Heart right ventricle (tissue), 16 donors: Measurements from ENCODE around the gene ZSCAN9. TPM values are rescaled to one million over a fixed set of nuclear protein-coding genes. Genes with fewer than 3 reads are reported as not detected.
A peak's percentile ranks its signal among the peaks of the same experiment; 100 is the strongest.

Source experiments
- ATAC-seq, 8 donors: fragments of 200-7000 bp; cut with Tn5 transposase; one replicate each; pipeline ENCODE4 v1.9.1; 2020; ENCODE audit warnings: mild to moderate bottlenecking in 8 of 8, moderate library complexity in 8 of 8, moderate number of reproducible peaks in 1 of 8
- DNase-seq, 2 donors: peaks; one replicate each; pipeline ENCODE4 v3.0.0-alpha.2; 2020
- H3K27ac ChIP-seq, 10 donors: fragments of 200-600 bp; sonication (generic) in 2 of 10; one replicate each; pipeline versions ENCODE4 v1.5.0 to v1.8.0; 2020 to 2022; ENCODE audit warnings: mild to moderate bottlenecking in 3 of 10
- H3K27me3 ChIP-seq, 7 donors: fragments of 200-600 bp; one replicate each; pipeline ENCODE4 v1.8.0; 2021 to 2022; ENCODE audit warnings: mild to moderate bottlenecking in 2 of 7
- H3K36me3 ChIP-seq, 9 donors: fragments of 200-600 bp; sonication (generic) in 1 of 9; one replicate each; pipeline versions ENCODE4 v1.5.0 to v1.8.0; 2020 to 2022; ENCODE audit warnings: mild to moderate bottlenecking in 2 of 9
- H3K4me1 ChIP-seq, 9 donors: fragments of 200-600 bp; sonication (generic) in 1 of 9; one replicate each; pipeline versions ENCODE4 v1.5.0 to v1.8.0; 2020 to 2022; ENCODE audit warnings: mild to moderate bottlenecking in 4 of 9
- H3K4me3 ChIP-seq, 10 donors: fragments of 200-600 bp; sonication (generic) in 2 of 10; one replicate each; pipeline versions ENCODE4 v1.5.0 to v1.8.0; 2020 to 2022; ENCODE audit warnings: mild to moderate bottlenecking in 7 of 10, moderate library complexity in 2 of 10
- H3K9me3 ChIP-seq, 11 donors: fragments of 200-600 bp in 10 of 11; sonication (generic) in 2 of 11; one replicate each; pipeline versions ENCODE4 v1.5.0 to v1.8.0; 2013 to 2022; ENCODE audit warnings: mild to moderate bottlenecking in 2 of 11, control low read depth in 1 of 11, moderate library complexity in 1 of 11
- WGBS, 2 donors: extraction: QIAGEN DNeasy Blood & Tissue Kit; methylation state at CpG; one replicate each; pipeline ENCODE4 v1.1.7; 2013; ENCODE audit warnings: inconsistent platforms in 1 of 2; 5-methylcytosine and 5-hydroxymethylcytosine counted together
- intact Hi-C, 10 donors: fragments of 100-400 bp; cut with DNase I; formaldehyde crosslinking; loops; one replicate each; pipeline versions ENCODE4 v1.11.1 to v1.14.2; 2022
- polyA plus RNA-seq, 2 donors: library from polyadenylated mRNA; stranded (reverse); fragments of 200-250 nt; gene quantifications; one replicate each; pipeline ENCODE4 v1.2.3, GENCODE V29; 2013
- total RNA-seq, 10 donors: library from RNA; stranded (reverse); fragmentation: NEBNext Ultra II Directional in 3 of 10; extraction: Animal tissue kit (Norgen Biotek cat#: 25700) in 3 of 10; gene quantifications; one replicate each; pipeline versions ENCODE4 v1.2.1 to v1.2.4, GENCODE V29; 2021 to 2023
- TF ChIP-seq, protein P1 (sequence below), 9 donors: fragments of 200-600 bp; sonication (generic) in 2 of 9; IDR thresholded peaks; one replicate each; pipeline versions ENCODE4 v1.5.0 to v1.8.0; 2021 to 2022; ENCODE audit warnings: antibody characterized with exemption in 9 of 9, mild to moderate bottlenecking in 5 of 9, moderate library complexity in 1 of 9
- donor health status: Arrhythmogenic right ventricular cardiomyopathy.
- donor health status: ischemic (EF 13 %, LVEDD 7.1; RV severe dilation, severe dysfunction).
- donor health status: healthy with polysubstance abuse.
- donor health status: DM: no; HTN: yes; CAD: no.
- donor health status: DM: no; HTN: no; CAD: no.
- donor health status: ischemic (EF 25% LVEDD 6.9; RV normal size, moderate dysfunction).
- donor health status: ischemic (EF 25% LVEDD 5.7; RV mildly dilated, moderate dysfunction).
- donor health status: healthy.
- donor health status: DM: yes; HTN: yes; CAD: no.
- donor health status: Ischemic cardiomyopathy.
- donor health status: ischemic (EF 35%, LVEDD 5.7; RV mildly dilated, moderate dysfunction).
- donor health status: nonischemic (EF 11% LVEDD 7.7; RV severe dilation, severe dysfunction).
- donor health status: DM: yes; HTN: yes; CAD: no.
- donor health status: PGD.
- donor health status: ischemic (EF 29% LVEDD 5.4; RV normal size, mild dysfunction).
- donor health status: nonischemic (EF 23%, LVEDD 6.1; RV moderate dilation, normal function).

Gene ZSCAN9
- total and polyA plus RNA-seq, 12 donors, result 6.8 to 11.2 (median 8.8) TPM

DNA sequence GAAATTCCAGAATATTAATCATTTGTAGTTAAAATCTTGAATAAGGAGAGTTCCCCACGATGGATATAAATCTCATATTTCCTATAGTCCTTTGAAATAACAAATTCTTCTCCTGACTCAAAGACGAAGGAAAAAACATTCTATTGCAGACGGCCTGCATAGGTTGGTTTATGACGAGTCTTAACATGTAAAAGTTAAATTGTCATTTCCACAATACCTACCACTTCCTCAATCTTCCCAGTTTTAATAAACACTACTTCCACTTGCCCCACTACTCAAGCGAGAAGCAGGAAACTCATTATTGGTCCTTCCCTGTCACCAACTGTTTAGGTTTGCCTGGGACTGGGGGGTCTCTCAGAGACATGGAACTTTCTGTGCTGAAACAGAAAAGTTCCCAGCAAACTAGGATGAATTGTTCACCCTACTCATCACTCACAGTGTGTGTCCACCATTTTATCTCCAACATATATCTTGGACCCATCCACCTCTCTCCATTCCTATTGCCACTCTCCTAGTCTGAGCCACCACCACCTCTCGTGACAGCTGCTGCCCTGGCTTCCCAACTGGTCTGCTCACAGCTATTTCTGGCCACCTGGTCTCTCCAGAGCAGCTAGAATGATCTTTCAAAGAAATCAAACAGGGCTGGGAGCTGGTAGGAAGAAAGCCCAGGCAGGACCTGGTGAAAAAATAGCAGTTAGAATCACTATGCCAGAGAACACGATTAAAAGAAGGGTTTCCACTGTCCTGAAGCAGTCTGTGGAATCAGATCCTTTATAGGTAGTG lies 15.1 kb upstream of the ZSCAN9 start:
- no peak overlapping the region for H3K4me3 ChIP-seq
- H3K27ac ChIP-seq, result no peak overlapping the region
- peaks cover 15 to 100% (median 100%) of the 10 kb centered on the region in 7 donors for H3K27me3 ChIP-seq
- no peak for ATAC-seq
- DNase-seq, result no peak
- 46 to 55% methylated on average over 7 of the region's 7 CpGs for WGBS, 2 donors
- TF ChIP-seq, protein P1, sequence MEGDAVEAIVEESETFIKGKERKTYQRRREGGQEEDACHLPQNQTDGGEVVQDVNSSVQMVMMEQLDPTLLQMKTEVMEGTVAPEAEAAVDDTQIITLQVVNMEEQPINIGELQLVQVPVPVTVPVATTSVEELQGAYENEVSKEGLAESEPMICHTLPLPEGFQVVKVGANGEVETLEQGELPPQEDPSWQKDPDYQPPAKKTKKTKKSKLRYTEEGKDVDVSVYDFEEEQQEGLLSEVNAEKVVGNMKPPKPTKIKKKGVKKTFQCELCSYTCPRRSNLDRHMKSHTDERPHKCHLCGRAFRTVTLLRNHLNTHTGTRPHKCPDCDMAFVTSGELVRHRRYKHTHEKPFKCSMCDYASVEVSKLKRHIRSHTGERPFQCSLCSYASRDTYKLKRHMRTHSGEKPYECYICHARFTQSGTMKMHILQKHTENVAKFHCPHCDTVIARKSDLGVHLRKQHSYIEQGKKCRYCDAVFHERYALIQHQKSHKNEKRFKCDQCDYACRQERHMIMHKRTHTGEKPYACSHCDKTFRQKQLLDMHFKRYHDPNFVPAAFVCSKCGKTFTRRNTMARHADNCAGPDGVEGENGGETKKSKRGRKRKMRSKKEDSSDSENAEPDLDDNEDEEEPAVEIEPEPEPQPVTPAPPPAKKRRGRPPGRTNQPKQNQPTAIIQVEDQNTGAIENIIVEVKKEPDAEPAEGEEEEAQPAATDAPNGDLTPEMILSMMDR (IDR thresholded peaks at IDR 0.05), result no peak
- intact Hi-C loops, result loop anchor here in 1 of 10 donors (10.0 kb wide), 1 partner anchor 45 kb away; no protein-coding TSS in a partner anchor
- peaks cover 0 to 31% (median 18%) of the 10 kb centered on the region in 9 donors for H3K4me1 ChIP-seq
- peaks cover 0 to 4% (median 0%) of the 10 kb centered on the region in 11 donors for H3K9me3 ChIP-seq
- H3K36me3 ChIP-seq, result no peaks in the 10 kb centered on the region

DNA sequence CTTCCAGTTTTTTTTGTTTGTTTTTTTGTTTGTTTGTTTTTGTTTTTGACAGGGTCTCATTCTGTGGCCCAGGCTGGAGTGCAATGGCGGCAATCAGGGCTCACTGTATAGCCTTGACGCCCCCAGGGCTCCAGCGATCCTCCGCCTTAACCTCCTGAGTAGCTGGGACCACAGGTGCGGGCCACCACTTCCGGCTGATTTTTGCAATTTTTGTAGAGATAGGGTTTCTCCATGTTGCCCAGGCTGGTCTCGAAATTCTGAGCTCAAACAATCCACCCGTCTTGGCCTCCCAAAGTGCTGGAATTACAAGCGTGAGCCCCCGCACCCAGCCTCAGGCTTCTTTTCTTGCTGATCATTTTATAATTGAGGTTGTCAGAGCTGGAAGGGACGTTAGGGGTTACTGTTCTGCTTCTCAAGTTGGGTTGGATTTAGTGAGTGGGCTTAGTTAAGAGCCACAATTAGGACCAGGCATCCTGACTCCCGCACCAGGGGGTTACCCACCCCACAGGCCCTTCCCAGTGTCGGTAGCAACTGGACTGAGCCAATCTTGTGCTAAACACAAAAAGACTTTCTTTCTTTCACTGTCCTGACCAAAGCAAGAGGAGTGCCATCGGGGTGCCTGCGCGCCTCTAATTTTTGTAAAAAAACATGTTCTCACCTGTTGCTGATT lies 13.1 kb upstream of the ZSCAN9 start:
- Histone ChIP-seq H3K27me3 (peaks cover 14 to 96% (median 95%) of the 10 kb centered on the region in 7 donors), H3K36me3 (no peaks in the 10 kb centered on the region), H3K9me3 (peaks cover 0 to 1% (median 0%) of the 10 kb centered on the region in 11 donors), H3K4me1 (peaks cover 0 to 29% (median 18%) of the 10 kb centered on the region in 9 donors), H3K4me3 (peak overlapping the region in 6 of 10 donors; percentile 3 to 35 (median 22)), H3K27ac (no peak overlapping the region)
- TF ChIP-seq, protein P1 (IDR thresholded peaks at IDR 0.05), result no peak
- DNase-seq (no peak), ATAC-seq (no peak)
- 9 to 11% methylated on average over 16 of the region's 16 CpGs for WGBS, 2 donors
- intact Hi-C loops, result loop anchor here in 1 of 10 donors (10.0 kb wide), 1 partner anchor 47 kb away; no protein-coding TSS in a partner anchor

DNA sequence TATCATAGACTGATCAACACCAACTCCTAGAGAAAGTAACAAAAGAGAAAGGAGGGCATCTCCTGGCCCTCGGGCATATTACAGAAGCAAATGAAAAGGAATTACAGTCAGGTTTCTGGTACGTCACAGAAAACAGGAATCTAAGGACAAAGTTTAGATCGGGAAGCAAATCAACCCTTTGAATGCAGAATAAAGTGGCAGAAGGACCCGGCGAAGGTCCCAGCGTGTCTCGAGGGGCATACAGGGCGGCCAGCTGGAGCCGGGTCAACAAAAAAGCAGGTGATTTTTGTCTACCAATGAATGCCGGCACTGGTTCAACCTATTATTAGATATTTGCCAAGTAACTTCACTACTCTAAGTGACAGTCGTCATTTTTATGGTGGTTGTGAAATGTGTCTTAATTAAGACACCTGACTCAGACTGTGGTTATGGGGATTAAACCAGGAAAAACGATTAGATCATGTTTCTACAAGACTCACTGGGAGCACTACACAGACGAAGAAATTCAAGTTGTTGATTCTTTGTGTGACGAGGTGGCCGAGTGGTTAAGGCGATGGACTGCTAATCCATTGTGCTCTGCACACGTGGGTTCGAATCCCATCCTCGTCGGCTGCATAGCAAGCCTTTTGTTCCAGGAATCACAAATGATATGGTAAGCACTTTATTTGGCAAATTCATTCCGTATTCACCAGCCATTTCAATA lies 12.4 kb upstream of the ZSCAN9 start:
- Histone ChIP-seq H3K36me3 (no peaks in the 10 kb centered on the region), H3K4me1 (peaks cover 0 to 25% (median 15%) of the 10 kb centered on the region in 9 donors), H3K27me3 (peaks cover 7 to 92% (median 89%) of the 10 kb centered on the region in 7 donors), H3K4me3 (peak overlapping the region in 6 of 10 donors; percentile 3 to 35 (median 22)), H3K27ac (no peak overlapping the region), H3K9me3 (no peaks in the 10 kb centered on the region)
- intact Hi-C loops, result loop anchor here in 1 of 10 donors (10.0 kb wide), 1 partner anchor 48 kb away; no protein-coding TSS in a partner anchor
- TF ChIP-seq, protein P1 (IDR thresholded peaks at IDR 0.05), result no peak
- no peak for DNase-seq
- peak in 2 of 8 donors; percentile 17 to 44 for ATAC-seq
- WGBS, 2 donors, result 2% methylated on average over 21 of the region's 21 CpGs

DNA sequence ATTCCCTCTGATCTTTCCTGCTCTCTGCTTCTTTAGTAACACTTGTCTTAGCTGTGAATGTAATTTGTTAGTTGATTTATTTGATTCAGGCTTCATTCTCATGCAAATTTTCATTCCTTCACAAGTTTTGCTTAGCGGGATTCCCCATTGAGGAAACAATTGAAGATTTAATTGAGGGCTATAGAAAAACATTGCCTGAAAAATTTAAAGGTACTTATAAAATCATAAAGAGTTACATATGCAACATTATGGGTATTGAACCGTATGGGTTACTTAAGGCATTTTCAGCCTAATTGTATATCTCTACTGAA lies 11.9 kb upstream of the ZSCAN9 start:
- peaks cover 2 to 92% (median 83%) of the 10 kb centered on the region in 7 donors for H3K27me3 ChIP-seq
- no peak for ATAC-seq
- no peaks in the 10 kb centered on the region for H3K9me3 ChIP-seq
- WGBS, 2 donors, result 21 to 24% methylated on average over 2 of the region's 2 CpGs
- no peaks in the 10 kb centered on the region for H3K36me3 ChIP-seq
- H3K27ac ChIP-seq, result no peak overlapping the region
- H3K4me1 ChIP-seq, result peaks cover 2 to 24% (median 12%) of the 10 kb centered on the region in 9 donors
- intact Hi-C loops, result loop anchor here in 1 of 10 donors (10.0 kb wide), 1 partner anchor 48 kb away; no protein-coding TSS in a partner anchor
- TF ChIP-seq, protein P1 (IDR thresholded peaks at IDR 0.05), result no peak
- H3K4me3 ChIP-seq, result no peak overlapping the region
- no peak for DNase-seq
